EL (cell line): Measurements from ENCODE around the gene TMEM95.

Source experiments
- DNase-seq: peaks from one replicate; pipeline ENCODE4 v3.0.0-alpha.2; 2016

TMEM95 gene

DNA sequence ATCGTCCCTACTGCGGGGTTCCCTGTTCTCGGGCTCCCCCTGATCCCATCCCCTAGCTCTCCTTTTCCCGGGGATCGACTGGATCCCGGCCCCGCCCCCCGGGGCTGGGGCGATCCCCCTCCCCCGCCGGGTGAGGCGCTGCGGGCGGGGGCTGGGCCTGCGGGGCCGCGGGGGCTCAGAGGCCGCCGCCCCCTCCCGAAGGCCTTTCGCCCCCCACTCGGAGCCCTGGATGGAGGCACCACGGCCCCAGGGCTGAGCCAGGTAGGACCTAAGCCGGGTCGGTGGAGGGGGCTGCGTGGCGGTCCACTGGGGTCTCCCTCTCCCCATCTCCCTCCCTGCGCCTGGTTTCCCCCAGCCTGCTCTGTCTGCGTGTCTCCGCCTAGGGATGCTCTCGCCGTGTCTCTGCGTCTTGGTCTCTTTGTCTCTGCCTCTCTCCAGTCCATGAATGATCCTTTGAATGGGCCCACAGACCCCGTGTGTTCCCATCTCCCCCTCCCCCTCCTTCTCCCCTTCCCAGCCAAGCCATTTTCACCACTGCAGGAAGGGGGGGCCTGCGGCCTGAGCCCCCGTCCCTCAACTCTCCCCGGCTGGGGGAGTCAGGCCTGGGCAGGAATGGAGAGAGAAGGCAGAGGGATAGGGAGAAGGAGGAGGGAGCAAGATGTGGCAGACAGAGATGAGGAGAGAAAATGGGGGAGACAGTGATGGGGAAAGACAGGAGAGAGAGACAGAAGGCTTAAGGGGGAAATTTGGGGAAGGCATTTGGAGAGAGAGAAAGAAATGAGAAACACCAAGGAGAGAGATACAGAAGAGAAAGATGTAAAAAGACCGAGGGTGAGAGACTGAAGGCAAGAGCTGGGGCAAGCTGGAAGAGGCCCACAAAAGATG is 50.6 kb downstream of the TMEM95 start:
- peak; percentile 26 for DNase-seq

GRCh38 chr17:7406235-7406825 is 51.4 kb downstream of the TMEM95 start:
- DNase-seq = no peak
